Right kidney (tissue), 1 donor: ENCODE data around the gene CYP4F3.
"Not testable (repeated sequence)": the region's sequence is repeated elsewhere in the genome, so short reads cannot be mapped to it uniquely, and the experiment has no call there.

Experiments used
- DNase-seq: peaks from one replicate; pipeline ENCODE4 v3.0.0-alpha.2; 2016

The CYP4F3 gene

DNA sequence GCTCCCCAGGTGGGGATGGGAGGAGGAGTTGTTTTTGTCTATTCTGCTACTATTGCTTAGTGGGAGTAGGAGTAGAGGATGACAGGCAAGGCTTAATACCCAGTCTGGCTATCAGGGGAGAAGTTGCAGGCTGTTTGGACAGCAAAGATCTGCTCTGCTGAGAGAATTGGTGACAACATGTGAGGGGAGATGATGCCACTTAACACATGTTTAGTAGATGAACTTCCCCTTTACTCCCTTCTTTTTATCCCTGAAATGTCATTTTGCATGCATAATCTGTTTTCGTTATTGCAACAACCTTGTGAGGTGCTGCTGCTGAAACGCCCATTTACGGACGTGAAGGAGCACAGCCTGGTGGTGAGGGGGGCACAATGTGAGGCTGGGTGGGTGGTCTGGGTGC lies 29.2 kb downstream of the CYP4F3 start:
- no peak for DNase-seq

DNA sequence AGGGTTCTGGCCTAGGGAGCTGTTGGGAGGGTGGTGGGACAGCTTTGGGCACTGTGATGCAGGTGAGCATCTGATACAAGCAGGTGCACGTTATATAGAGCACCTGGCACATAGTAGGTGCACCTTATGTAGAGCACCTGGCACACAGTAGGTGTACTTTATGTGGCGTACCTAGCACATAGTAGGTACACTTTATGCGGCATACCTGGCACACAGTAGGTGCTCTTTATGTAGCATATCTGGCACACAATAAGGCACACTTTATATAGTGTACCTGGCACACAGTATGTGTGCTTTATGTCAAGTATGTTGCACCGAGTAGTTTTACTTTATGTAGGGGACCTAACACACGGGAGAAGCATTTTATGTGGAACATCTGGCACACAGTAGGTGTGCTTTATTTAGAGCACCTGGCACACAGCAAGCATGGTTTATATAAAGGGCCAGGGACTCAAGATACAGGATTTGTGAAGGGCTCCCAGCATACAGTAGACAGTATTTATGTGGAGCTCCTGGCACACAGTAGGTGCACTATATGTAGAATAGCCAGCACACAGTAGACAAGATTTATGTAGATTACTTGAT lies 30.6 kb downstream of the CYP4F3 start:
- DNase-seq = no peak

DNA sequence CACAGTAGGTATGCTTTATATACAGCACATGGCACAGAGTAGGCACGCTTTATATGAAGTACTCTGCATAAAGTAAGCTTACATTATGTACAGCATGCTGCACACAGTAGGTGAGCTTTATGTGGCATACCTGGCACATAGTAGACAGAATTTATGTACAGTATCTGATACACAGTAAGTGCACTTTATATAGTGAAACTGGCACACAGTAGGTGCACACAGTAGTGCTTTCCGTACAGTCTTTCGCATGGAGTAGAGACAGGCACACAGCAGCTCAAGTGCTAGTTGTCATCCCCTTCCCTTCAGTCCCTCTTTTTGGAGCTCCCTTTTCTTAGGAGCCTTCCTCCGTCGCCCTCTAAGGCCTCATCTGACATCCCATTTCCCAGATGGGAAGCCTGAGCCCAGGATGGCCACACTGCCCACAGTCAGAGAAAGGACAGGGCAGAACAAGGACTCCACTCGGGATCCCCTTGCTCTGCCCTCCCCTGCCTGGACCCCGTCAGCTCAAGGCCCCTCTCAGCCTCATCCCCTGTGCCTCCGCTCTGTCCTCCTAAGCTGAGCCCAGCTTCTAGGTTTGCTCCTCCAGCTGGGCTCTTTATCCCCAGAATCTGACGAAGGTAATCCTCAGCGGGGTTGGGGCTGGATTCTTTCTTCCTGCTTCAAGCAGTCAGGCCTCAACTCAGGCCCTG lies 31.3 kb downstream of the CYP4F3 start:
- DNase-seq = no peak

DNA sequence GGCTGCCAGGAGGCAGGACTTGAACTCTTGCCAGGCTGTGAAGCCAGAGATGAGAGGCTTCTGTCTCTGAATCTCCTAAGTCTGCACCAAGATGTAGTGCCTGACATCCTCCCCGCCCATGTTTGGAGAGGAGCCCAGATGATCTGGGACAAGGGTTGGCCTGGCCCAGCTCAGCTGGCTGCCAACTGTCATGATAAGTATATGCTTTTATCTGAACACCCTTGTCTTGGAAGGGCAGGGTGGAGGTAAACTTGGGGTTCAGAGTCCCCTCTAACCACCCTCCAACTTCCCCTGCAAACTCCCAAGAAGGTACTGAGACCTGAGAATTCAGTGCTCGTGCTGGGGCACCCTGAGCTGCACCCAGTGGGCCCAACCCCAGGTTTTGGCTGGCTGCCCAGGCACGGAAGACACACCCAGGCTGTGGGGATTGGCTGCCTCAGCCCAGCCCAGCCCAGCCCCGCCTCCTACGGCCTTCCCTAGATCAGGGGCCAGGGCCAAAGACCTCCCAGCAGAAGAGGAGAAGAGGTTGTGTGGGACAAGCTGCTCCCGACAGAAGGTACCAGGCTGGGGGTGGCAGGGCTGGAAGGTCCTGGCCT lies 32.0 kb downstream of the CYP4F3 start, which contains the start of gene CYP4F12:
Gene CYP4F12, plus strand, starts transcription at position 508 of the 596 bp plus-strand sequence. CDS start 443 bp downstream, outside the sequence.
- DNase-seq = no peak

DNA sequence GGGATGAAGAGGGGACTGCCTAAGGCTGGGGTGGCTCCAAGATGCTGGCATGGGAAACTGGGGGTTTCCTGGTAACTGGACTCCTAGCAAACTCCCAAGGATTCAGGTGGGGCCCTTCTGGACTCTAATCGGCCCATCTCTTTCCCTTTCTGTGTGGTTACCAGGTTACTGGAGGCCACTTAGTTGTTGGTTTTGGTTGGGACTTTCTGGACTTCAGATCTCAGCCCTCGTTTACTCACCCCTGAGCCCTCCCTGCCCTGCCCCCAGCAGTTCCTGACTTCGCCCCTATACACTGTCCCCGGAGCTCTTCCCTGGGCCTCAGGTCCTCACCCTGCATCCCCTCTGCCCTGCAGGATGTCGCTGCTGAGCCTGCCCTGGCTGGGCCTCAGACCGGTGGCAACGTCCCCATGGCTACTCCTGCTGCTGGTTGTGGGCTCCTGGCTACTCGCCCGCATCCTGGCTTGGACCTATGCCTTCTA lies 32.5 kb downstream of the CYP4F3 start:
- DNase-seq = no peak

DNA sequence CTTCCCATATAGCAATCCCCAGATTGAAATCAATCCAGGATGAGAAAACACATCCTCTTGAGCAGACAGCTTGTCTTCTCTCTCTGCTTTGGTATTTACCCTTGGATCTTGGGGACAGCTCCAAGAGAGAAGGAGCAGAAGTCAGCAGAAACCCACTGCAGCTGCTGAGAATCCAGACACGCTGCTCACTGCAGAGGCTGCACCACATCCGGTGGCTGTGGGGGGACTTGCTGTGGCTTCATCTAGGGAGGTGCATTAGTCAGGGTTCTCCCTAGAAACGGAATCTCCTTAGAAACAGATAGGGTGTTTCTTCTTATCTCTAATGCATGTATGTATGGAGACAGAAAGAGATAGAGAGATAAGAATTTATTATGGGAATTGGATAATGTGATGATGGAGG lies 34.9 kb downstream of the CYP4F3 start:
- DNase-seq = no peak

DNA sequence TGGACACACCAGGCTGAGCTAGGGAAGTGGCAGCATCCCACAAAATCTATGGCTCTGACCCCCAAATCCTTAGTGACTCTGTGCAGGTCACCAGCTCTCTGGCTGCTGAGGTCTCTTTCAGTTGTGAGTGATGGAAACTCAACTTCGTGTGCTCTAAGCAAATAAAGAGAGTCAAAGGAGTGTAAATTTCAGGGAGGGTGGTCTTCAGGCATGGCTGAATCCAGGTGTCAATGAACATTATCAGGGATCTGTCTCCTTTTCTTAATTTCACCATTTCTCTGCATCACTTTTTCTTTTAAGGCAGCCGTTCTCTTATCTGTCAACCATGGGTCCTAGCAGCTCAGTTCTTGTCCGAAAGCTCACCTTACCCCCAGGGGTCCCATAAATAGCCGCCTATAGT lies 38.4 kb downstream of the CYP4F3 start:
- no peak for DNase-seq

DNA sequence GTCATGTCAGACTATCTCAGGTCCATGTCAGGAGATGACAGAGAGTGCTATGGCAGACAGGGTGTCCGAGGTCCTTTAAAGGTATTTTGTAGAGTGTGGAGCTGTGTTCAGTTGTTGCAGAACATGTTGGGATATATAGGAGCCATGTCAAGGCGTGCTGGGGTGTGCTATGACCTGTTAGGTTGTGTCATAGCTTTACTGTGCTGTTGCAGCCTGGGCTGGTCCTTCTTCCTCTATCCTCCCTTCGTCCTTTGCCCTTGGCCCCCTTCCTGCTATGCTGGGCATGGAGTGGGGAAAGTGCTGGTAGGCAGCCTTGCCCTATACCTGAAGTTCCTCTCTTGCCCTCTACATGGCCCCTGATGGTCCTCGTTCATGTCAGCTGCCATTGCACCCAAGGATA lies 39.2 kb downstream of the CYP4F3 start:
- DNase-seq = not testable (repeated sequence)

DNA sequence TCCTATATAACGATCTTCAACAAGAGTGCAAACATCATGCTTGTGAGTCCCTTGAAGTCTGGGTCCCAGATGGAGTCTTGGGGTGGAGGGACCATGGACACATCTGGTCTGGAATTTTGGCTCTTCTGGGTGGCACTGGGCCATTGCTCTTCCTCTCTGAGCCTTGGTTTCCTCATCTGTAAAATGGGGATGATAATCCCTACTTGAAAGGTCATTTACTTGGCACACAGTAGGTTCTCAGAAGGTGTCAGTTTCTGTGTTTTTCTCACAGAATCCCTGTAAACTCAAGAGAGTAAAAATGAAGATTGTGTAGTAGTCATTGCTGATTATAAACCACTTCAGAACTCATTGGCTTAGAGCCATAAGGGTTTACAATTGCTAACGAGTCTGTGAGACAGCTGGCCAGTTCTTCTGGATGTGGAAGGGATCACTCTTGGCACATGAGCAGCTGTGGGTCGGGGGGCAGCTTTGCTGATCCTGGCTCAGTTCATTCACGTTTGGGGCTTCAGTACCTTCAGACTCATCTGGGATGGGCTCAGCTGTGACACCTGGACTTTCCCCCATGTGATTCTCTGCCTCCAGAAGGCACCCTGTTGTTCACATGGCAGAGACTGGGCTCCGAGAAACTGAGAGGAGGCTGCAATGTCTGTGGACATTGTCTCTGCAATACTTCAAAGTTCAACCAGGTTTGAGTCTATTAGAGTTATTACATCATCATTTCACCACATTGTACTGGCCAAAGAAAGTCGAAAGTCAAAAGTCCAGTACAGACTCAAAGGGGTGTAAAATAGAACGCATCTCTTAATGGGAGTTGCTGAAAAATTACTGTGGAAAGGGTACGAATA lies 40.0 kb downstream of the CYP4F3 start:
- no peak for DNase-seq

DNA sequence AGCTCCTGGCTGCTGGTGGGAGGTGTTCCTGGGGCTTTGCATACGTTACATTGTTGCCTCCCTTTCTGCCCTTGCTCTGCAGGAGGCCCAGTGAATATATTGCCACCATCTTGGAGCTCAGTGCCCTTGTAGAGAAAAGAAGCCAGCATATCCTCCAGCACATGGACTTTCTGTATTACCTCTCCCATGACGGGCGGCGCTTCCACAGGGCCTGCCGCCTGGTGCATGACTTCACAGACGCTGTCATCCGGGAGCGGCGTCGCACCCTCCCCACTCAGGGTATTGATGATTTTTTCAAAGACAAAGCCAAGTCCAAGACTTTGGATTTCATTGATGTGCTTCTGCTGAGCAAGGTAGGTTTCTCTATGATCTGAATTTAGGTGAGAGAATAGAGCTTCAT lies 42.7 kb downstream of the CYP4F3 start:
- DNase-seq = no peak

DNA sequence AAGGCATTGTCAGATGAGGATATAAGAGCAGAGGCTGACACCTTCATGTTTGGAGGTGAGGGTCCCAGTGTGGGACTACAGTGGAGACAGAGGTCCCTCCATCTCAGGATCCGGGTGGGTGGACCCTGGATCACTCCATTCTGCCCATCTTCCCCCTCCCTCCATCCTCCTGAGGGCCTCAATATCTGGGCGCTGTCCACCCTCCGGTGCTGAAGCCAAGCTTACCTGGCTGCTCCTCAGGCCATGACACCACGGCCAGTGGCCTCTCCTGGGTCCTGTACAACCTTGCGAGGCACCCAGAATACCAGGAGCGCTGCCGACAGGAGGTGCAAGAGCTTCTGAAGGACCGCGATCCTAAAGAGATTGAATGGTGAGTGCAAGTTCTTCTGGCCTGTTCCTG lies 44.1 kb downstream of the CYP4F3 start:
- DNase-seq = no peak

DNA sequence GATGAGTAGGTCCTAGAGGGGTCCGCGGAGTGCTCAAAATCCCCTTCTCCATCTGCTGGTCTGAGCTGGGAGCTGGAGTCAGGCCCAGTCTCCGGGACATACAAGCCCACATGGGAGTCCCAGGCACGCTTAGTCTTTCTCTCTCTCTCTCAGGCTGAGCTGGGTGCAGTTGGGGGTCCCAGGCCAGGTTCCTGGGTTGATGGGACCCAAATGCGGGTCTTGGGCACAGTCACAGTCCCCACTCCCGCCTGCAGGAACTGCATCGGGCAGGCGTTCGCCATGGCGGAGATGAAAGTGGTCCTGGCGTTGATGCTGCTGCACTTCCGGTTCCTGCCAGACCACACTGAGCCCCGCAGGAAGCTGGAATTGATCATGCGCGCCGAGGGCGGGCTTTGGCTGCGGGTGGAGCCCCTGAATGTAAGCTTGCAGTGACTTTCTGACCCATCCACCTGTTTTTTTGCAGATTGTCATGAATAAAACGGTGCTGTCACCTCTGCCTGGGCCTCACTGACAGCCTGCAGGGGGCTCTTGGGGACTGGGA lies 56.0 kb downstream of the CYP4F3 start:
- no peak for DNase-seq

DNA sequence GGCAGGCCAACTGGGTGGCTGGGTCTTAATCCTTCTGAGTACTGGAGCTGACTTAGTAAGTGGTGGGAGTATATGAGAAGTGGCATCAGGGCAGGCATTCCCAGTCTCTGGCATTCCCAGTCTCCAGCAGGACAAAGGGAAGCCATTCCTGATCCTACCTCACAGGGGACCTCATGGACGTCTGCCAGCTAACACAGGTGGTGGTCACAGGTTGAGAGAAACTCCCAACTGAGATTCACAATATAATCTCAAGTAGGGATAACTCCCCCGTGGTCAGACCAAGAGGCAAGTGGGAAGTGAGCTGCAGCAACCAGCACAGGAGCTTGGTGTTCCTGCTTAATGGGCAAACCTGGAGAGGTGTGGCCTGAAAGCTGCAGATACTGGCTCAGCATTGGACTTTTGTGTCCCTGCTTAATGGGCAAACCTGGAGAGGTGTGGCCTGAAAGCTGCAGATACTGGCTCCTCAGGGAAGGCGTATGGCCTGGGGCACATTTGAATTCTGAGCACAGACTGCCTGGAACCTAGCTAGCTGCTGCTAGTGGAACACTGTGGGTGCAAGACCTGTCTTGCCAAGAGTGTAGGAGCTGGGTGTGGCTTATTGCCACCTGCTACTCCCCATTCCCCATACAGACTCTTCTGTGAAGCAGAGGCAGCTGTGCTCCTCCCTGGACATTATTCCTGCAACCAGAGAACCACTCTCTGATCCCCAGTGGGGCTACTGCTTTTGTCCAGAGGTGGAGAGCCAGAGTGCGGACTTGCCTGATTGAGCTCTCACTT lies 61.2 kb downstream of the CYP4F3 start:
- DNase-seq = no peak

DNA sequence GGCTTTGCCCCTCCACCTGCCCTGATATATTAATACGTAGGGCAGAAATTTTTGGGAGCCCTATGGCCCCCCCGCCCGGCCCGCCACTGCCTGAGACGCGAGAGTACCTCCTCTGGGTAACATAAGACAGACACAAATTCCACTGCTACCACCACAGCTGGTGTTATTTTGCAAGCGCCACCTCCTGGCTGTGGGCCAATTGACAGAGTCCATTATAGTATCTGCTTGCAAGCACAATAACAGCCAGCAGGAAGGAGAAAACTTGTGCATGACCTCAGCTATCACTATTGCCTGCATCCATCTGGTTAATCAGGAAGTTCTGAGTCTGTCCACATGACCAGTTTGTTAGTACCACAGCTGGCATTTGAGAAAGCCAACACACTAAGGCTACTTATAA lies 61.8 kb downstream of the CYP4F3 start:
- DNase-seq = no peak
